HepG2 (cell line): ENCODE data around the gene PIGV.

ENCODE experiments used
- CBX2 ChIP-seq, 2 experiments: fragments of 200-600 bp in 1 of 2; sonication (generic); formaldehyde crosslinking in 1 of 2; IDR thresholded peaks; 2 replicates each; pipeline versions ENCODE4 v1.7.0 to v1.8.1; 2018 to 2022; ENCODE audit warnings: low read depth in 2 of 2, low read length in 1 of 2, mild to moderate bottlenecking in 1 of 2, missing genetic modification reagents in 1 of 2
- POLR2A ChIP-seq, 2 experiments: IDR thresholded peaks; 2 replicates each; pipeline ENCODE4 v1.6.1; 2011; ENCODE audit warnings: low read depth in 2 of 2, low read length in 2 of 2, mild to moderate bottlenecking in 1 of 2, moderate library complexity in 1 of 2; ENCODE audit not compliant: insufficient read depth in 1 of 2
- ZFX ChIP-seq: sonication (generic); formaldehyde crosslinking; IDR thresholded peaks from 2 replicates; pipeline ENCODE4 v1.4.0; 2020; ENCODE audit warnings: mild to moderate bottlenecking, low read depth, missing genetic modification reagents, moderate library complexity
- ZNF704 ChIP-seq: sonication (generic); formaldehyde crosslinking; IDR thresholded peaks from 2 replicates; pipeline ENCODE4 v1.8.1; 2023; ENCODE audit warnings: mild to moderate bottlenecking, inconsistent platforms, moderate library complexity, missing genetic modification reagents, borderline replicate concordance
- ZNF784 ChIP-seq: sonication (generic); formaldehyde crosslinking; IDR thresholded peaks from 2 replicates; pipeline ENCODE4 v1.5.1; 2020; ENCODE audit warnings: missing genetic modification reagents, mild to moderate bottlenecking, borderline replicate concordance

GRCh38 chr1:26784023-26784871 lies 3.5 kb upstream of the PIGV start:
- peak; percentile 90 for TF ChIP-seq ZFX
- TF ChIP-seq CBX2 (IDR thresholded peaks at IDR 0.05; ENCODE audit: low read depth, low read length): no peak
- TF ChIP-seq CBX2 (CRISPR knock-in tag; IDR thresholded peaks at IDR 0.05; ENCODE audit: low read depth): no peak
- TF ChIP-seq ZNF704 (CRISPR knock-in tag): no peak
- TF ChIP-seq ZNF784 (CRISPR knock-in tag): no peak
- TF ChIP-seq POLR2A (IDR thresholded peaks at IDR 0.05; ENCODE audit: insufficient read depth in 1 of 2, low read depth in 2 of 2, low read length in 2 of 2): peak in 1 of 2 experiments; percentile 36; a peak in 1 of 4 replicates
